Heart right ventricle (tissue), 16 donors: ENCODE data around the gene DCAF10. TPM values are rescaled to one million over a fixed set of nuclear protein-coding genes. Genes with fewer than 3 reads are reported as not detected.

Experiments used
- ATAC-seq, 8 donors: fragments of 200-7000 bp; cut with Tn5 transposase; one replicate each; pipeline ENCODE4 v1.9.1; 2020; ENCODE audit warnings: mild to moderate bottlenecking in 8 of 8, moderate library complexity in 8 of 8, moderate number of reproducible peaks in 1 of 8
- DNase-seq, 2 donors: peaks; one replicate each; pipeline ENCODE4 v3.0.0-alpha.2; 2020
- H3K27ac ChIP-seq, 10 donors: fragments of 200-600 bp; sonication (generic) in 2 of 10; one replicate each; pipeline versions ENCODE4 v1.5.0 to v1.8.0; 2020 to 2022; ENCODE audit warnings: mild to moderate bottlenecking in 3 of 10
- H3K27me3 ChIP-seq, 7 donors: fragments of 200-600 bp; one replicate each; pipeline ENCODE4 v1.8.0; 2021 to 2022; ENCODE audit warnings: mild to moderate bottlenecking in 2 of 7
- H3K36me3 ChIP-seq, 9 donors: fragments of 200-600 bp; sonication (generic) in 1 of 9; one replicate each; pipeline versions ENCODE4 v1.5.0 to v1.8.0; 2020 to 2022; ENCODE audit warnings: mild to moderate bottlenecking in 2 of 9
- H3K4me1 ChIP-seq, 9 donors: fragments of 200-600 bp; sonication (generic) in 1 of 9; one replicate each; pipeline versions ENCODE4 v1.5.0 to v1.8.0; 2020 to 2022; ENCODE audit warnings: mild to moderate bottlenecking in 4 of 9
- H3K4me3 ChIP-seq, 10 donors: fragments of 200-600 bp; sonication (generic) in 2 of 10; one replicate each; pipeline versions ENCODE4 v1.5.0 to v1.8.0; 2020 to 2022; ENCODE audit warnings: mild to moderate bottlenecking in 7 of 10, moderate library complexity in 2 of 10
- H3K9me3 ChIP-seq, 11 donors: fragments of 200-600 bp in 10 of 11; sonication (generic) in 2 of 11; one replicate each; pipeline versions ENCODE4 v1.5.0 to v1.8.0; 2013 to 2022; ENCODE audit warnings: mild to moderate bottlenecking in 2 of 11, control low read depth in 1 of 11, moderate library complexity in 1 of 11
- WGBS, 2 donors: extraction: QIAGEN DNeasy Blood & Tissue Kit; methylation state at CpG; one replicate each; pipeline ENCODE4 v1.1.7; 2013; ENCODE audit warnings: inconsistent platforms in 1 of 2; 5-methylcytosine and 5-hydroxymethylcytosine counted together
- intact Hi-C, 10 donors: fragments of 100-400 bp; cut with DNase I; formaldehyde crosslinking; loops; one replicate each; pipeline versions ENCODE4 v1.11.1 to v1.14.2; 2022
- polyA plus RNA-seq, 2 donors: library from polyadenylated mRNA; stranded (reverse); fragments of 200-250 nt; gene quantifications; one replicate each; pipeline ENCODE4 v1.2.3, GENCODE V29; 2013
- total RNA-seq, 10 donors: library from RNA; stranded (reverse); fragmentation: NEBNext Ultra II Directional in 3 of 10; extraction: Animal tissue kit (Norgen Biotek cat#: 25700) in 3 of 10; gene quantifications; one replicate each; pipeline versions ENCODE4 v1.2.1 to v1.2.4, GENCODE V29; 2021 to 2023
- TF ChIP-seq, protein P1 (sequence below), 9 donors: fragments of 200-600 bp; sonication (generic) in 2 of 9; IDR thresholded peaks; one replicate each; pipeline versions ENCODE4 v1.5.0 to v1.8.0; 2021 to 2022; ENCODE audit warnings: antibody characterized with exemption in 9 of 9, mild to moderate bottlenecking in 5 of 9, moderate library complexity in 1 of 9
- donor health status: Arrhythmogenic right ventricular cardiomyopathy.
- donor health status: ischemic (EF 13 %, LVEDD 7.1; RV severe dilation, severe dysfunction).
- donor health status: healthy with polysubstance abuse.
- donor health status: DM: no; HTN: yes; CAD: no.
- donor health status: DM: no; HTN: no; CAD: no.
- donor health status: ischemic (EF 25% LVEDD 6.9; RV normal size, moderate dysfunction).
- donor health status: ischemic (EF 25% LVEDD 5.7; RV mildly dilated, moderate dysfunction).
- donor health status: healthy.
- donor health status: DM: yes; HTN: yes; CAD: no.
- donor health status: Ischemic cardiomyopathy.
- donor health status: ischemic (EF 35%, LVEDD 5.7; RV mildly dilated, moderate dysfunction).
- donor health status: nonischemic (EF 11% LVEDD 7.7; RV severe dilation, severe dysfunction).
- donor health status: DM: yes; HTN: yes; CAD: no.
- donor health status: PGD.
- donor health status: ischemic (EF 29% LVEDD 5.4; RV normal size, mild dysfunction).
- donor health status: nonischemic (EF 23%, LVEDD 6.1; RV moderate dilation, normal function).

Gene DCAF10
- total and polyA plus RNA-seq, 12 donors = 5.6 to 23.4 (median 19.4) TPM

DNA sequence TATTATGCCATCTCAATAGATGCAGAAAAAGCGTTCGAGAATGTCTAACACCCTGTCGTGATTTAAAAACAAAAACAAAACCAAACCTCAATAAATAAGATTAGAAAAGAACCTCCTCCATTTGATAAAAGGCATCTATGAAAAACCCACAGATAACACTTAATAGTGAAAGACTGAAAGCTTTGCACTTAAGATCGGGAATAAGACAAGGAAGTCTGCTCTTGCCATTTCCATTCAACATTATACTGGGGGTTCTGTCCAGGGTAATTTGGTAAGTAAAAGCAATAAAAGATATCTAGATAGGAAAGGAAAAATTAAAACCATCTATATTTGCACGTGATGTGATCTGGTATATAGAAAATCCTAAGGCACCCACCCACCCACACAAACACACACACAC lies 8.5 kb upstream of the DCAF10 start:
- H3K9me3 ChIP-seq = no peaks in the 10 kb centered on the region
- H3K4me3 ChIP-seq = no peak overlapping the region
- no peak overlapping the region for H3K27ac ChIP-seq
- H3K27me3 ChIP-seq = peaks cover 0 to 6% (median 3%) of the 10 kb centered on the region in 7 donors
- 85 to 86% methylated on average over 5 of the region's 5 CpGs for WGBS, 2 donors
- intact Hi-C loops = loop anchor here in 2 of 10 donors (10.0 kb wide), 2 partner anchors 57 to 207 kb away; no protein-coding TSS in a partner anchor
- TF ChIP-seq, protein P1, sequence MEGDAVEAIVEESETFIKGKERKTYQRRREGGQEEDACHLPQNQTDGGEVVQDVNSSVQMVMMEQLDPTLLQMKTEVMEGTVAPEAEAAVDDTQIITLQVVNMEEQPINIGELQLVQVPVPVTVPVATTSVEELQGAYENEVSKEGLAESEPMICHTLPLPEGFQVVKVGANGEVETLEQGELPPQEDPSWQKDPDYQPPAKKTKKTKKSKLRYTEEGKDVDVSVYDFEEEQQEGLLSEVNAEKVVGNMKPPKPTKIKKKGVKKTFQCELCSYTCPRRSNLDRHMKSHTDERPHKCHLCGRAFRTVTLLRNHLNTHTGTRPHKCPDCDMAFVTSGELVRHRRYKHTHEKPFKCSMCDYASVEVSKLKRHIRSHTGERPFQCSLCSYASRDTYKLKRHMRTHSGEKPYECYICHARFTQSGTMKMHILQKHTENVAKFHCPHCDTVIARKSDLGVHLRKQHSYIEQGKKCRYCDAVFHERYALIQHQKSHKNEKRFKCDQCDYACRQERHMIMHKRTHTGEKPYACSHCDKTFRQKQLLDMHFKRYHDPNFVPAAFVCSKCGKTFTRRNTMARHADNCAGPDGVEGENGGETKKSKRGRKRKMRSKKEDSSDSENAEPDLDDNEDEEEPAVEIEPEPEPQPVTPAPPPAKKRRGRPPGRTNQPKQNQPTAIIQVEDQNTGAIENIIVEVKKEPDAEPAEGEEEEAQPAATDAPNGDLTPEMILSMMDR (IDR thresholded peaks at IDR 0.05) = no peak
- no peaks in the 10 kb centered on the region for H3K36me3 ChIP-seq
- DNase-seq (no peak), ATAC-seq (no peak)
- peaks cover 0 to 3% (median 0%) of the 10 kb centered on the region in 9 donors for H3K4me1 ChIP-seq

DNA sequence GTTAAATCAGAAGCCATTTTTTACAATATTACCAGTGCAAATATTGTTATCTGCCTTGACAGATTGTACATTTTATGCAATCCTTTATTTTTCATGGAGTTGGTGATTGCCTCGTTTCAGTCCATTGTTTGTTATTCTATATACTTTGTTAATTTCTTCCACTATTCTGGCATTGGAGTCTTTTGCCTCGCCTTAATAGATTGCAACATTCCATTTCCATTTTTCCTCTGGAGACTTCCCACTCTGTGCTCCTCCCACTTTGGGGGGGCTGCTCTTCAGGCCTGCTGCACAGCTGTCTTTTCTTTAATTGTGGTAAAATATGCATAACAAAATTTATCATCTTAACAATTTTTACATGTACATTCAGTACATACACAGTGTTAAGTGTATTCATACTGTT lies 4.4 kb upstream of the DCAF10 start:
- WGBS, 2 donors = 76 to 77% methylated on average over 2 of the region's 2 CpGs
- no peak for ATAC-seq
- Histone ChIP-seq H3K36me3 (no peaks in the 10 kb centered on the region), H3K27me3 (no peaks in the 10 kb centered on the region), H3K9me3 (no peaks in the 10 kb centered on the region), H3K27ac (no peak overlapping the region), H3K4me3 (no peak overlapping the region), H3K4me1 (peaks cover 0 to 15% (median 10%) of the 10 kb centered on the region in 9 donors)
- intact Hi-C loops = loop anchor here in 2 of 10 donors (10.0 kb wide), 2 partner anchors 61 to 211 kb away; no protein-coding TSS in a partner anchor
- TF ChIP-seq, protein P1 (IDR thresholded peaks at IDR 0.05) = no peak
- no peak for DNase-seq

DNA sequence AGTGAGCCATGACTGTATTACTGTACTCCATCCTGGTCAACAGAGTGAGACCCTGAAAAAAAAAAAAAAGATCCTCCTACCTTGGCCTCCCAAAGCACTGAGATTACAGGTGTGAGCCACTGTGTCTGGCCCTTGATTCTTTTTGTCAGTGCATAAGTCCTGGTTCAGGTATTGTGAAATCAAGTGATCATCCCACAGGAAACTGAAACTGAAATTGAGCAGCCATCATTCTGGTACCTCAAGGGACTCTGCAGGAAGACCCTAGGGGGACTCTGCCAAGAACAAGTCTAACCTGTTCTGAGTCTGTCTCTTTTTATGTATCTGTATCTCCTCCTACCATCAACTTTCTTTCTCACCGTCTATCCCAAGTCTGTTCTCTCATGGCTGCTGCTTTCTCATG lies 1.9 kb upstream of the DCAF10 start:
- H3K27me3 ChIP-seq = no peaks in the 10 kb centered on the region
- H3K27ac ChIP-seq = no peak overlapping the region
- ATAC-seq (no peak), DNase-seq (no peak)
- H3K9me3 ChIP-seq = no peaks in the 10 kb centered on the region
- intact Hi-C loops = loop anchor here in 2 of 10 donors (10.0 kb wide), 2 partner anchors 64 to 214 kb away; no protein-coding TSS in a partner anchor
- WGBS, 2 donors = 83 to 89% methylated on average over 1 of the region's 1 CpG
- H3K4me1 ChIP-seq = peaks cover 8 to 36% (median 34%) of the 10 kb centered on the region in 9 donors
- TF ChIP-seq, protein P1 (IDR thresholded peaks at IDR 0.05) = no peak
- H3K4me3 ChIP-seq = no peak overlapping the region
- H3K36me3 ChIP-seq = no peaks in the 10 kb centered on the region

DNA sequence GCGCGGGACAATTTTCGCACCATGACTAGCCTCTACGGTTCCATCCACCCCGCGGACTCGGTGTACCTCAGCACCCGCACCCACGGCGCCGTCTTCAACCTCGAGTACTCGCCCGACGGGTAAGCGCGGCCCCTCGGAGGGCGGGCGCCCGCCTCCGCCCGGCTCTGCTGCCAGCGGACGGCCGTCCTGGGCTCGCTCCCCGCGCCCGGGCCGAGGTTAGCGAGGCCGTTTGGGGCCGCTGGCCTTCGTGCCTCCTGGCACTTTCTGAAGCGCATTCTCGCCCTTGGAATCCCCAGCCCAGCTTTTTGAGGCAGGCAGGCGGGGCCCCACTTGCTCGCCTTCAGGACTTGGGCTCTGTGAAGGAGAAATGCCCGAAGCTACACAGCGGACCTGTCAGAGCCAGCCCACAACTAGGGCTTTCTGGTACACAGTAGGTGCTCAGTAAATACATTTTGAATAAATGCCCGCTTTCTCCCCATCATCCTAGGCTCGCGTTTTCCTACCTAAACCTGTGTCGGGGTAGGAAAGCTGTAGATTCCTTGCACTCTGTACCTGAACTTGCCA lies 772 bp downstream of the DCAF10 start:
- intact Hi-C loops = loop anchor here in 4 of 10 donors (2.0 to 10.0 kb wide), 3 partner anchors 17 to 49 kb away; partner anchors contain the start of genes TRMT10B (in 3 of the 4) and EXOSC3 (in 1 of the 4)
- TF ChIP-seq, protein P1 (IDR thresholded peaks at IDR 0.05) = no peak
- Histone ChIP-seq H3K4me1 (peaks cover 8 to 41% (median 37%) of the 10 kb centered on the region in 9 donors), H3K27ac (peak overlapping the region; percentile 18 to 94 (median 88)), H3K9me3 (no peaks in the 10 kb centered on the region), H3K27me3 (no peaks in the 10 kb centered on the region), H3K36me3 (no peaks in the 10 kb centered on the region), H3K4me3 (peak overlapping the region; percentile 78 to 99 (median 96))
- ATAC-seq (peak in 7 of 8 donors; percentile 16 to 63 (median 35)), DNase-seq (peak in 1 of 2 donors; percentile 24)
- 1% methylated on average over 42 to 45 of the region's 45 CpGs for WGBS, 2 donors
